GM19023 (cell line): Measurements from ENCODE around the gene FAM53B.

Experiments used
- ATAC-seq: cut with Tn5 transposase; IDR thresholded peaks from one replicate; pipeline ENCODE4 v1.9.1; 2021; ENCODE audit warnings: mild to moderate bottlenecking, moderate library complexity; ENCODE audit not compliant: unreplicated experiment

The FAM53B gene

DNA sequence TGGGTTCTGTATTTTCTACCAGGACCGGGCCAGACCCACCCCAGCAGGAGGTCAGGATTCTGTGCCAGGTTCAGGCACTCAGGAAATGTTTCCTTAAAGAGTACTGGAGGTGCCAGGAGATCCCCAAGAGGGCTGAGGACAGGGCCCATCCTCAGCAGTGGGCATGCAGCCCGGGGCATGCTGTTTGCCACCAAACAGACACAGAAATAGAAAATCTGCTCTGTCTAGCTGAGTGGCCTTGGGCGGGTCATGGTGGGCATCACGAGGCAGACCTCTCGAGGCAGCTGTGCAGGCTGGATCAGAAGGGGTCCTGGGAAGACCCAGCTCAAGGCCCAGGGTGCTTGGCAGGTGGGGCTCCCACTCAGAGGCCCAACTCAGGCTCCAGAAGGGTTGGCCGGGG lies 105.0 kb downstream of the FAM53B start:
- ATAC-seq = no peak

DNA sequence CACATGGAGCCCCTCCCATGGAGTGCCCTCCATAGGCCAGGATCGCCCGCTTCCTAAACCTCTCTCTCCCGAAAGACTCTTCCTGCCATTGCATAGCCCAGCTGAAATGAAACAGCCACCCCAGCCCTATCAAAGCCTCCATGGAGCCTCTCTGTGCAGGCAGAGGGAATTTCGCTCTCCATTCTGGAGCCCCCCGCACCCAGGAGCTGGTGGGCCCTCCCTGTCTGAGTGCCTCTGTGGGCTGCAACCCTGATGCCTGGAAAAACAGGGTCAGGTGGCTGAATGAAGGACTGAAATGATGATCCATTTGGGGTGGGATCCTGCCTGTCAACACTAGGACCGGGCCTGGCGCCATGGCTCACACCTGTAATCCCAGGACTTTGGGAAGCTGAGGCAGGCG lies 106.4 kb downstream of the FAM53B start:
- ATAC-seq = no peak

DNA sequence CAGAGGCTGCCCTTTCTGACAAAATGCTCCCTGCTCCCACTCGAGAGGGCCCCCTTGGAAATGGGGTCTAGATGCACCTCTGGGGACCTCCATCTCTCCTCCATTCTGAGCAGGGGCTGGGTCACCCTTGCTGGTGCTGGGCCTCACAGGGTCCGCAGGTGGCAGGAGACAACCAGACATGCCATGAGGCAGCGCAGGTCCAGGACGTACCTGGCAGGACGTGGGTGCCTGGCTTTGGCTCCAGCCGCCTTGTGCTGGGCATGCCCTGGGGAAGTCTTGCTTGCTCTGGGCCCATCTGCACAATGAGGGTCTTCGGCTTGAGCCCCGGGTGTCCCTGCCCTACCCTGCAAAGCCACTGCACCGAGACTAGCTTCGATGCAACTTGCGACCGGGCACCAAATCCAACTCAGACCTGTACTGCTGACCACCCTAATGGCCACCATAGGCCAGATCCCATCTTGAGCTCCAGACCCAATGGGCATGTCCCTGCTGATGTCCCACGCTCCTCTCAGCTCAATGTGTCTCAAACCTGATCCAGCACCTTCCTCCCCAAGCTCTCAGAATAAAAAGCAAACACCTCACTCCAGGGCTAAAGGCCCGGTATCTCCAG lies 107.0 kb downstream of the FAM53B start:
- ATAC-seq = no peak

DNA sequence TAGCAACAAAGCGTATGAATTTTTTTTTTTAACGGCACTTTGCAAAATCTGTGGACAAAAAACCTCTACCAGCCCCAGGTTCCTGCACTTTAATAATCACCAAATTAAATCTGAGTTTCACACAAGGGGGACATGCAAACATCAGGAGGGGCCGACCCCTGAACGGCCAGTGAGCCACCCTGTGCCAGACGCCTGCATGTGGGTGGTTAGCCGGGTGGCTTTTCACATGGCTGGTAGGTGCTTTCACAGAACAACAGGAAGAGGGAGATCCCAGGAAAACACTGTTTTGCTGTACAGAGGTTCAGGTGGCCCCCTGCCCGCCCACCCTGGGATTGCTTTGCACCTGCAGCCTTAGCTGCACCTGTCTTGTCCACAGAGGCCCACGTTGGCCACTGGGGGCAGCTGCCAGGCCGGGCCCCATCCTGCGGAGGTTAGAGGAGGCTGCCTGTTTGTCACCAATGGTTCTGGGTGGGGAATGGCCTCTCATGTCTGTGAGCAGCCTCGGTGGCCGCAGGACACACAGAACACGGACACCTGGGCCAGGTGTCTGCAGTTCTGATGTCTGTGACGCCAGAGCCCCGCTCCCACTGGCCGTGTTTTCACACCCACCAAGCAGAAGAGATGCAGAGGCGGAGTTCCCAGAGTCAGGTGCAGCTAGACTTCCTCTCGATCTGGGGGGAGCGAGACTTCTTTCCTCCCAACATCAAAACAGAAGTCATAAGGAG lies 107.7 kb downstream of the FAM53B start:
- ATAC-seq = no peak

DNA sequence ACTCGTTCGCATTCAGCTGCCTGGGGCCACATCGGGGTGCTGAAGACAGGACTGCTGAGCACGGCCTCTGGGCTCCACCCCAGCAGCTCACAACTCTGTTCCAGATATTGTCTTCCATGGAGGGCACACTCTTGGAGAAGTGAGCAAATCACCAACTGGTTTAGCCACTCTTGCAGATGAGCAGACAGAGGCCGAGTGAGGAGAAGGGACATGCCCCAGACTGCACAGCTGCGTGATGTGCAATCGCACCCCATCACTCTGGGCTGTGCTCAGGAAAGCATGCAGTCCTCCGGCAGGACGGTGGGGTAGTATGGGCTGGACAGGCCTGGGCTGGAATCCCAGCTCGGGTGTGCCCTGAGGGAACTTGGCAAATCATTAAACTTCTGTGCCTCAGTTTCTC lies 111.6 kb downstream of the FAM53B start:
- ATAC-seq = no peak

DNA sequence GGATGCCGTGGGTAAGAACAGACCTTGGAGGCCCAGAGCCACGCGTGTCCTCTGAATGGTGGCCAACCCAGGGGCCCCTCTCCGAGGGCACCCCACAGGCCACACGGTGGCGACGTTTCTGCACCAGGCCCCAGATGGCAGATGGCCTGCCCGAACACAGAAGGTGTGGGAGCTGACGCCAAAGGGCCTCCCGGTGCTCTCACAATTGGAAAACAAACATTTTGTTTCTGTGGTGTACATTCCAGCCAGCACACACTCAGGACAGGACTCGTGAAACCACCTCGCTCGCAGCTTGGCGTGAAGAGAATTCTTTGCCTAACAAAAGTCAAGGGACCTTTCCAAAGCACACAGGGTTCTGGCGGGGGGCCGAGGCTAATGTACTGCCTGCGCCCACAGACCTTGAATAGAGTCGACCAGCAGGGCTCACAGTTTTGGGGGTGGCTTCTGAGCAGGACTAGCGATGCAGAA lies 112.1 kb downstream of the FAM53B start:
- no peak for ATAC-seq

DNA sequence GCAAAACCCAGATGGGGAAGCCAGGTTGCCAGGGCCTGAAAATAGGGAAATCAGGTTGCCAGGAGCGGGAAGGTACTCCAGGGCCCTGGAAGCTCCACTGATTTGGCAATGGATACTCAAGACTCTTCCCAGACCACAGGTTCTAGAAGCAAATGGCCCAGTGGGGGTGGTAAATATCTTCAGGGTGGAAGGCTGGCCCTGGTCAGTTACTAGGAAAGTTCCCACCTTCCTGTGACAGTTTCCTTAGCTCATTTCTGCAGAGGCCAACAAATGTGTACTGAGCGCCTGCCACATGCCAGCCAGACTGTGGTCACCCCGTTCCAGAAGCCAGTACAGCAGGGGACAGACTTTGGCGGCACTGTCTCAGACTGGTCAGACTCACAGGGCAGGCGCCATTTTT lies 113.6 kb downstream of the FAM53B start:
- ATAC-seq = no peak

DNA sequence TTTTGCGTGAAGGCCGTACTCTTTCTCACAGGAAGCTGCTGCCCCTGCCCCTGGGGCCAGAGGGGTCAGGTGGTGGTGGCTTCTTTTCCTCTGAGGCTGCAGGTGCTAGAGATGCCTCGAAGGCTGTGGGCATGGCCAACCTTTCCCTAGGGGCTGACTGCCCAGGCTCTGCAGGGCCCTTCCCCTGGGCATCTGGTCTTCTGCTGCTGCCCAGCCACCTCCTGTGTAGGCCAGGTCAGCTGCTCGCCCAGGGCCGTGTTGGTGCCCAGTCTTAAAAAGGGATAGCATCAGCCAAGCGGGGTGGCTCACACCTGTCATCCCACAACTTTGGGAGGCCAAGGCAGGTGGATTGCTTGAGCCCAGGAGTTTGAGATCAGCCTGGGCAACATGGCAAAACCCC lies 114.3 kb downstream of the FAM53B start:
- ATAC-seq = no peak

DNA sequence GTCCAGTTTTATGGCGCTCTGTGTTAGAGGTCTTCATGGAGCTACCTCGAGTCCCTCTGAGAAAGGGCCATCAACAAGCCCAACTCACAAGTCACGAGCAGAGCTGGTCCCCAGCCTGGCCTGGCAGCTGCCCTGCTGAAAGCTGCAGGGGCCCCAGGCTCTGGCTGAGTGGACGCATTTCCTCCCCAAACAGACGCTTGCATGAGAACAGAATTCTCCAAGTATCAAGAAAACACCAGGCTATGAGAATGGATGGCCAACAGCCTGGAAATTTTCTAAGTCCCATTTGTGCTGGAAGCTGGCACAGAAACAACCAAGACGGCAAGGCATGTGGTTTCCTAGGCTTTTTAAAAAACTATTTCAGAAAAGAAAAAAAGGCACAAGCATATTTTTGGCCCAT lies 114.8 kb downstream of the FAM53B start:
- no peak for ATAC-seq

DNA sequence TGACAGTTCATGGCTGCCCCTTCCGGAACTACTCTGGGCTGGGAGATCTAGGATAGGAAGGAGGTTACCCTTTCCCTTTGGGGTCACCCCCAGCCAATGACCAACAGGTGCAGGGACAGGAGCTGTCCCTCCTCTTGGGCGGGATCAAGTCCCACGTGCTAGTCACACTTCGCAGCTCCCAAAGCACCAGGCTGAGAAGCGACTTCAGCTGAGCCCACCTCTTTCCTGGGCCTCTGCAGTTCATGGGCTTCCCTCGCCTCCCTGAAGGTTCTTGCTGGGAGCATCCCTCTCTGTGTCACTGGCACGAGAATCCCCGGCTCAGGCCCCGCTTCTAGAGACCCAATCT lies 115.5 kb downstream of the FAM53B start:
- ATAC-seq = no peak

DNA sequence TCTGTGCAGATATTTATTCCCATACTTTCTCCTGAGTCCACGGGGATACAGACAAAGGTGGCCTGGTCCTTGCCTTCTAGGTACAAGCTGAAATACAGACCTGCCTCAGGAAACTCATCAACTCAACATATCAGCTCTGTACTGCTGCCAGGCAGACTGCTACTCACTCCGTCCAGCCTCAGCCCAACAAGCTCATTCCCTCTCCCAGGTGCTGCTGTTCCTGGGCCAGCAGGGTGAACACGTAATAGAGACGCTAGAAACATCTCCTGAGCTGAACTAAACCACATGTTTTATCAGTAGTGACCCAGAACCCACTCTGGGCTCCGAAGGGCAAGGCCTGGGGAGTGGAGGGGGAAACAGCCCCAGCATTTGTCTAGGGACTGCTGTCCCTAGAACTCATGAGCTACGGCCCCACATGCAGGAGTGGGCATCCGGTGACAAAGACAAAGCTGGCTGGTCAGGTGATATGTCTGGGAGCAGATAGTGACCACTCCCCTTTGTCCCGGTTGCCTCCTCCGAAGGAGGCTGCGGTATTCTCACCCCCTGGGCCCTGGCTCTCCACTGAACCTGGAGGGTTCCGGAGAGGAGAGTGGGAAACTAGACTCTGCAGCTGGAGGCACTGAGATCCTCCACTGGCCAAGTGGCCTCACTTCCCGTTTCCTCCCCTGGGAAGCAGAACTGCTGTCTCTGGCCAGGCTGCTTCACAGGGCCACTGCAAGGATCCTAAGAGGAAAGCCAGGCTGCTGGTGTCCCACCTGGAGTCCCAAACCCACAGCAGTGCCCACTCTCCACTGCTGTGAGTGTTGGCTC lies 116.1 kb downstream of the FAM53B start:
- ATAC-seq = no peak

DNA sequence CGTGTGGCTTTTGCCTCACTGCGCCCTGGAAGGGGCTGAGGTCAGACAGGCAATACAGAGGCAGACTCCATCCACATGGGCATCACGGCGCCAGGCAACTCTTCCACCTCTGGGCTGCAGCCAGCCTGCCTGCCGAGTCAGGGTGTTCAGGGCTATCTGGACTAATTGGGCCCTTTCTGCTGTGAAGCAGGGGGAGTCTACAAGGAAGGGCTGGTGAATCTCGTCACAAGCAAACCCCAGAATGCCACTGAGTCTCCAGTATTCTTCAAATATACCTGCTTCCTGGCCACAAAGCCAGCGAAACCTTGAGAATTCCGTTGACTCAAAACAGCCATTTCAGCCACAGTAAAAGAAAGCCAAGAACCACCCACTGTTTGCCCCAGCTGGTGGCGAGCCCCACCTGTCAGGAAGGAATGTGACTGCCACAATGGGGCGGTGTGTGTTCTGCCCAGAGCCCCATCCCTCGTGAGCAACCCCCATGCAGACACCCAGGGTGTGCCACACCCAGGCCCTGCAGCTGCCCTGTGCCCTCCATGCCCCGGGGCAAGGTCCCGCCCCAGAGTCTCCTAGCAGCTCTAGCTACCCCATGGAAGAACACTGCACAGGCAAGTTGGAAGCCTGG lies 117.3 kb downstream of the FAM53B start:
- ATAC-seq = peak; percentile 63

DNA sequence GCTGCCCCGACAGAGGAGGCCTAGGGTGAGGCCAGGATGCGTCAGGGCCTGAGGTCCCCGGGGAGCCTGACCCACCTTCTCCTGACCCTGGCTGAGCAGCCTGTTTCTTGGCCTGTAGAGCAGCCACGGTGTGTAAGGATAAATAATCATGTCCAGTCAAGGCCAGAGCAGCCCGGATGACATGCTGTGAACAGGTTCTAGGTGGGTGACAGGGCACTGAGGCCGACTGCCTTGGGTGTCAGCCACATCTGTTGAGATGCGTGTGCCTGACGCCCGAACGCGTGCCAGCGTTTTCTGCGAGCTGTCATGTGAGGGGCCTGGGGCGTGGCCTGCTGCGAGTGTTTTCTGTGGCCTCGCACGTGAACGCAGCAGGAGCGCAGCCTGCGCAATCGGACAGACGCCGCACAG lies 118.3 kb downstream of the FAM53B start:
- no peak for ATAC-seq

DNA sequence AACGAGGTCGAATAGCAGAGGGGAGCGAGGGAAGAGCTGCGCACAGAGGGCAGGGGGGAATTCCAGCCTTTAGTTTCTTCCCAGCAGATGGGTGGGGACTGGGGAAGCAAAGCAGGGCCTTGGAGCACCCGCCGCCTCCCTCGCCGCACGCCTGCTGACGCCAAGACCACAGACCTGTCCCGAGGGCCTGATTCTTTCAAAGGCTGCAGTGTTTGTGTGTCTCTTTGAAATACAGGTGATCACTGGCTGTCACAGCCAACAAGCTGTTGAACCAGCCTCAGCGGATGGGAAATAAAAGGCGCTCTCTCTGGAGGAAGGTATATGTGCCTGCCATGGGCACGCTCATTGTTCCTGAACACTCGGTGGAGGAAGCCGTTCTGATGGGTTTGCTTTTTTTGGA lies 119.3 kb downstream of the FAM53B start:
- no peak for ATAC-seq

DNA sequence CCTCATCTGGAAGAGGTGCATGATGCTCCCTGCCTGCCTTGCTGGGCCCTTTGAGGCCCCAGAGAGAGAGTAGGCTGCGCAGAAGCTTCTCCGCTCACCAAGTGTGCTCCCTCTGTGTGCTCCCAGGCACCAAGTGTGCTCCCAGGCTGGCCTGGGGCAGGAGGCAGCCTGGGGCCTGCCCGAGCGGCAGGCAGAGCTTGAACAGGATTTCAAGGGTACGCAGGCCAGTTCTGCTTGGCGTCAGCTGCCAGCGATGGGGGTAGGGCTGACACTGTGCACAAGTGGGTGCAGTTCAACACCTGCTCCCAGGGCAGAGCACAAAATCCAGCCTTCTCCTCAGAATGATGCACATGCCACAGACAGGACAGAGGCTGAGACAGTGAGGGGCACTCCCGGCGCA lies 119.7 kb downstream of the FAM53B start:
- no peak for ATAC-seq

DNA sequence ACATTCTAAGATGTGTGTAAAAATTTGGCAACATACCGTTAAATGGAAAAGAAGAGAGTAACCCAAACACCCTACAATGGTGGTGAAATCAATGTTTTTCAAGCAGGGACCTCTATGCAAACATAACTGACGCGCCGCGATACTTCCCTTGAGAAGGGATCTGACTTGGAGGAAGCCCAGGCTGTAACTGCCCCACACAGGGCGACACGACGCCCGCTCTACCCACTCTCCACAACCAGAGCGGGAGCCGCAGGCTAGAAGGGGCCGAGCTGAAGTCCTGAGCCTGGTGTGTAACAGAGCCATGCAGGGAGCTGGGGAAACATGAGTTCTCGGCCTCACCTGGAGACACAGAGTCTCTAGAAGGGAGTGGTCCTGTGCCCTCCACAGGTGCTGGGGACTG lies 120.2 kb downstream of the FAM53B start:
- ATAC-seq = no peak

DNA sequence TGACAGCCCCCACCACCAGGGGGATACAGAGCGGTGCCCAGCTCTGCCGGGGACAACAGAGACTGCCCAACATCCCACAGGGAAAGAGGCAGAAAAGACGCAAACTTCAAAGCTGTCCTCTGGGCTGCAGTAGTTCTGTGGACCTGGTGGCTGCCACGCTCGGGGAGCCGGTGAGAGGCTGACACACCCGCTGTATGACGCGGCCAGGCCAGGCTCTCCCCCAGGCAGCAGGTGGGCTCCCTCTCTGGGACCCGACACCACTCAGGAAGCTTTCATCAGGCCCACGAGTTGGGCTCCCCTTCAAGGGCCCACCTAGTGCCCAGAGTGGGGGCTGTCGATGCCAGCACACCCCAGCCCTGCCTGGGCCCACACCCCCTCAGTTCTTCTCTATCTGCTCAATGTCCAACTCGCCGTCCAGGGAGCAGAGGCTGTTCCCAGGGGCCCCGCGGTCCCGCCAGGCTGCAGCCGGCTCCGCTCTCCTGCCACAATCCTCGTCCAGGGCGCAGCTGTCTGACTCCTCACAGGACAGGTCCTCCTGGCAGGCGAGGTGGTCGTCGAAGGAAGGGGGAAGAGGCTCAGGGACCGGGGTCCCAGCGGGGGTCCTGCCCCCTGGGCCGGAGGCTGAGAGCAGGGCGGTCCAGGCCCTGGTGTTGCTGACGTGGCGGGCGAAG lies 121.2 kb downstream of the FAM53B start:
- ATAC-seq = no peak

DNA sequence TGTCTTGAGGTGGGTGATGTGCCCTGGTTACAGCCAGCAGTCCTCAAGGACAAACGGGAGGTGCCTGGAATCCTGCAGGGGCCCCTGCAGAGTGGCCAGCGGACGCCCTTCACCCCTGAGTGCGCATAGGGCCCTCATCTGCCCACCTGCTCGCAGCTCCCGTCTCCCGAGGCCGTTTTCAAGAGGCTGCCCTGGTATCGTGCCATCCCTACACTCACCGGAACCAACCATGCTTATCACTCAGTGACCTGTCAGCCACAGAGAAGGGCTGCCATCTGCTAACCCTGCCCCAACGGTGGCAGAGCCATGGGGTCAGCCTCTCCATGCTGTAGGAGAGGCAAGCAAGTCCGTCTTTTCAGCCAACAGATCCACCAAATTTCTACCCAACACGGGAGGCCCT lies 122.0 kb downstream of the FAM53B start:
- ATAC-seq = no peak

DNA sequence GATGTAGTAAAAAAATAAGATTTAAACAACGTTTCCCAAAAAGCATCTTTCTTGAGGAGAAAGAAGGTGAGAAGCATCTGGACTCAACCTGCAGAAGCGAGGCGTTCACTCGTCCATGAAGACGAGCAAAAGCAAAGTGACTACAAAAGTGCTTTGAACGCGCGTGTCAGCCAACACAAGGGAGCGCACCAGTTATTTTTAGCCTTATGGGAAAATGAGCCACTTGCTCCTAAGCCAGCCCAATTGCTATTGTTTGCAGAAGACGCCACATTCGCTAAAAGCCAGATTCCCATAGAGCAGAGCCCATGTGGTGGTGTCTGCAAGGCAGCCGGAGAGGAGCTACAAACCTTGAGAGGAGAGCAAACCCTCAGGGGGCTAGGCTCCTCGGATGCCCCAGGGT lies 122.5 kb downstream of the FAM53B start:
- ATAC-seq = no peak

DNA sequence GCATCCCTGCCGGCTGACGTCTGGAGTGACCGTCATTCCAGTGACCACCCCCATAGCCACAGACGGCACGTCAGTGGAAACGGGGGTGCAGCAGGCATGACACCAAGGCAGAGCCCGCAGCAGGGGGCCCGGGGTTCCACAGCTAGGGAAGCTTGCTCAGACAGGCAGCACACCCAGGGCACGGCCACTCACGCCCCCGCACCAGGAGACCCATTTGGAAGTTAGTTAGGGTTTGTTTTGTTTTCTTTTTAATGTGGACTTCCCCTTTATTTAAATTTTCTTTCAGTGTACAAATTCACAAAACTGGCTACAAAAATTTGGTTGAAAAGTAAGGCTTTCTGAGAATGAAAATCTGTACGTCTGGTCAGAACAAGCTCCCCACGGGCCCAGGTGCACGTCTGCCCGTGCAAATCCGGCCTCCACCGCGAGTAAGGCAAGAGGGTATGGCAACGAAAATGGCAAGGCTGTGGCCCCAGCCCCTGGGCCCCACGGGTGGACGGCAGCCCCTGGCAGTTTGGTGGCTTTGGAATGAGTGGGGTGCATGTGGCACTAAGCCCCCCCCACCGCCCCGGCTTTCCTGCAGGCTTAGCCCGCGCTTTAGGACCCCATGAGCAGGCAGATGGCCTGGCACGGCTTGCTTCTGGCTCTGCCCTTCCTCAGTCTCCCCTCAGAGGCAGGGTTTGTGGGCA lies 124.2 kb downstream of the FAM53B start:
- peak; percentile 51 for ATAC-seq

DNA sequence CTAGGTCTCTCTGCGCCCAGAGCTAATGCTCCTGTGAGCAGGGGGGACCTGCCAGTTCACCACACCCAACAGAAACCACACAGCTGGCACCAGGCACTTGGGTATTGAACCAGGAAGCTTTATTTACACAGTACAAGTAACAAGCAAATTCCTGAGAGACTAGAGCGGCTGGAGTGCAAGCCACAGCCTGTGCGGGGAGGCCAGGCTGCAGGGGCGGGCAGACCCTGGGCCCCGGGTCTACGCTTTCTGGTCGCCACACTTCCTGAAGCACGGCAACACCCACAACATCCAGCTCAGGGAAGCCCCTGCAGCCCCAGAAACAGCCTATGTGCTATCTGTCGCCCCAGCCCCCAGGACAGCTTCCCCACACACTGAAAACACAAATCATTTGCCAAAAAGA lies 125.0 kb downstream of the FAM53B start:
- no peak for ATAC-seq
